Measurements from ENCODE around the gene SRC. TPM values are rescaled to one million over a fixed set of nuclear protein-coding genes. Genes with fewer than 3 reads are reported as not detected.

Gene SRC
- 17.0 and 26.9 TPM in 2 replicates for total RNA-seq

GRCh38 chr20:37345339-37346235 is at the start of gene SRC:
Gene SRC, plus strand, starts transcription at chr20:37346140. Its CDS starts 38,014 bp downstream, at chr20:37384154.

Other genes starting within 250 kb of the SRC start
- gene RPN2, start 166.8 kb upstream of the SRC start, total RNA-seq, result 204 and 227 TPM in 2 replicates
- 1.5 and 1.9 TPM in 2 replicates for gene MROH8, start 166.6 kb upstream of the SRC start, total RNA-seq
- gene GHRH, start 84.3 kb upstream of the SRC start, total RNA-seq, result not detected in 2 replicates
- 12.2 and 14.7 TPM in 2 replicates for gene MANBAL, start 56.5 kb upstream of the SRC start, total RNA-seq
- gene NNAT, start 175.1 kb downstream of the SRC start, total RNA-seq, result not detected in 2 replicates
- 49.0 and 57.0 TPM in 2 replicates for gene BLCAP, start 181.7 kb downstream of the SRC start, total RNA-seq

Data from thoracic aorta endothelial cell (primary cell).